ENCODE measurements around the gene BOD1.

- TF ChIP-seq, protein P1, sequence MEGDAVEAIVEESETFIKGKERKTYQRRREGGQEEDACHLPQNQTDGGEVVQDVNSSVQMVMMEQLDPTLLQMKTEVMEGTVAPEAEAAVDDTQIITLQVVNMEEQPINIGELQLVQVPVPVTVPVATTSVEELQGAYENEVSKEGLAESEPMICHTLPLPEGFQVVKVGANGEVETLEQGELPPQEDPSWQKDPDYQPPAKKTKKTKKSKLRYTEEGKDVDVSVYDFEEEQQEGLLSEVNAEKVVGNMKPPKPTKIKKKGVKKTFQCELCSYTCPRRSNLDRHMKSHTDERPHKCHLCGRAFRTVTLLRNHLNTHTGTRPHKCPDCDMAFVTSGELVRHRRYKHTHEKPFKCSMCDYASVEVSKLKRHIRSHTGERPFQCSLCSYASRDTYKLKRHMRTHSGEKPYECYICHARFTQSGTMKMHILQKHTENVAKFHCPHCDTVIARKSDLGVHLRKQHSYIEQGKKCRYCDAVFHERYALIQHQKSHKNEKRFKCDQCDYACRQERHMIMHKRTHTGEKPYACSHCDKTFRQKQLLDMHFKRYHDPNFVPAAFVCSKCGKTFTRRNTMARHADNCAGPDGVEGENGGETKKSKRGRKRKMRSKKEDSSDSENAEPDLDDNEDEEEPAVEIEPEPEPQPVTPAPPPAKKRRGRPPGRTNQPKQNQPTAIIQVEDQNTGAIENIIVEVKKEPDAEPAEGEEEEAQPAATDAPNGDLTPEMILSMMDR (conservative IDR thresholded peaks at IDR 0.05; ENCODE audit: low read depth, low read length) = no peak
- no peak for TF ChIP-seq EZH2 (IDR thresholded peaks at IDR 0.05; ENCODE audit: borderline replicate concordance, low read depth, low read length, poor library complexity, severe bottlenecking)
These were observed 48.9 kb upstream of the BOD1 start for GRCh38 chr5:173665326-173665725.

All from A673 (cell line).